GM18867 (cell line): ENCODE data around the gene TOX3.

Source experiments
- ATAC-seq: cut with Tn5 transposase; IDR thresholded peaks from one replicate; pipeline ENCODE4 v1.9.1; 2021; ENCODE audit warnings: mild to moderate bottlenecking, moderate library complexity; ENCODE audit not compliant: unreplicated experiment

The TOX3 gene

GRCh38 chr16:52460639-52461178, 86.2 kb downstream of the TOX3 start:
- no peak for ATAC-seq

DNA sequence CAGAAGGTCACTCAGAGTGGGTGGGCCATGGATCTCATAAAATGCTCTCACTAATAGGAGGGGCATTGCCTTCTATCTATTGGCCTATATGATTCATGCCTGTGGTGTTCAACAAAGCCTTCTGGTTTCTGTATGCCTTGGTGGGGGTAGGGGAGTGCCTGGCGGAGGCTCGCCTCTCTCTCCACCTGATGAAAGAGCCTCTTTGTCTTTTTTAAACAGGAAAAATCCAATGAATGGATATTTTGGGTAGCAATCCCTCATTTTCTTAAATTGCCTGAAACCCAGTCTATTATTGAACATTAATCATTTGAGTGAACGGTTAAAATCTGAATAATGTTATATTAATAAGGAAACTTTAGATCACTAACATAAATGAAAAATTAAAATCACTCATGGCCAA, 90.6 kb downstream of the TOX3 start:
- no peak for ATAC-seq

GRCh38 chr16:52455549-52456277, 91.2 kb downstream of the TOX3 start:
- ATAC-seq, result no peak

- no peak for ATAC-seq
These were observed 93.3 kb downstream of the TOX3 start for GRCh38 chr16:52453644-52454043.

DNA sequence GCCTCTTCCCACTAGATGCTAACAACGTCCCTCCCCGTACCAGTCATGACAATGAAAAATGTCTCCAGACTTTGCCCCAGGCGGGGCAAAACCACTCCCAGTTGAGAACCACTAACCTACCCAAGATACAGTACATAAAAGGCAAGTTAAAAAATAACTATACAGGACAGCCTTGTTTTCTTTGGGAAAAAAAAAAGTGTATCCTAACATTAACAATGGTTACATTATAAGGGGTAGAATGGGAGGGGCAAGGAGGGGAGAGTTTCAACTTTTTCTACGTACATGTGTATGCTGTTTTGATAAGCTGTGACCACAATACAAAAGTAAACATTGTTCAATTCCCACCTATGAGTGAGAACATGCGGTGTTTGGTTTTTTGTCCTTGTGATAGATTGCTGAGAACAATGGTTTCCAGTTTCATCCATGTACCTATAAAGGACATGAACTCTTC, 94.9 kb downstream of the TOX3 start:
- no peak for ATAC-seq

- ATAC-seq, result no peak
These were observed 96.0 kb downstream of the TOX3 start for GRCh38 chr16:52450916-52451315.

- no peak for ATAC-seq
These were observed 96.7 kb downstream of the TOX3 start for GRCh38 chr16:52450241-52450640.

- no peak for ATAC-seq
These were observed 100.9 kb downstream of the TOX3 start for GRCh38 chr16:52446080-52446479.

- no peak for ATAC-seq
These were observed 105.1 kb downstream of the TOX3 start for GRCh38 chr16:52441886-52442285.

GRCh38 chr16:52440248-52440647, 106.7 kb downstream of the TOX3 start:
- ATAC-seq, result no peak

- no peak for ATAC-seq
These were observed 107.2 kb downstream of the TOX3 start for GRCh38 chr16:52439750-52440149.

GRCh38 chr16:52439171-52439701, 107.7 kb downstream of the TOX3 start:
- ATAC-seq, result no peak

DNA sequence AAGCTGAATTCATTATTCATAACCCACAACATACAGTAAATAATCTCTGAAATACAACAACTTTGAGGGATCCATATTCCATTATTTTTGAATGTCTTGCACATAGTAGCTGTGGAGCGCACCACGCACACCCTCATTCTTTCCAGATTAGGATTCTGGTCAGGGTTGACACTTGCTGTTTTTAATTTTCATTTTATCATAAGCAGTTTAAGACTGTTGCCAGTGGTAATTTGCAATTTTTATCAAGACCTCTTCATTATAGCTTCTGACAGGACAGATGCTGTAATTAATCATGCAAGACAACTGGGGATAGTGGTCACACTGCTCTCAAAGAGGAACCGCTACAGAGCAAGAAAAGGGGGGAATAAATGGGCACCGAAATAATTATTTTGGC, 109.7 kb downstream of the TOX3 start:
- ATAC-seq, result no peak

- ATAC-seq, result no peak
These were observed 110.3 kb downstream of the TOX3 start for GRCh38 chr16:52436339-52437276.

DNA sequence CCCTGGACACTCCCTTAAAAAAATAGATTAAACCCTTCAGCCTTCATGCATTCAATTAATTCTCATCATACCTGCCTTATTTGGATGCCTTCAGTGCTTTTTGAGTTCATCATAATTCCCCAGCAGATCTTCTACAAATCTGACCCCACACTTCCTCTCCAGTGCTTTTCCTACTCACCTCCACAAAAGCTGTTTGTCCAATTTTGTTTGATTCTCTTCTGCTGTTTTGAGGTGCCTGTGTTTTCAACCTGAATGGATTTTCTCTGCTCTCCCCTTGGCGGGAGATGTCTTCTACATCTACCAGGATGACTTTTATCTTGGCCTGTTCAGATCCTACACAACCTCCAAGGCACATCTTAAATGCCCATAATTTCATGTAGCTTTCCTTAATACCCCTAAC, 112.7 kb downstream of the TOX3 start:
- ATAC-seq, result no peak

- no peak for ATAC-seq
These were observed 113.3 kb downstream of the TOX3 start for GRCh38 chr16:52433643-52434042.

DNA sequence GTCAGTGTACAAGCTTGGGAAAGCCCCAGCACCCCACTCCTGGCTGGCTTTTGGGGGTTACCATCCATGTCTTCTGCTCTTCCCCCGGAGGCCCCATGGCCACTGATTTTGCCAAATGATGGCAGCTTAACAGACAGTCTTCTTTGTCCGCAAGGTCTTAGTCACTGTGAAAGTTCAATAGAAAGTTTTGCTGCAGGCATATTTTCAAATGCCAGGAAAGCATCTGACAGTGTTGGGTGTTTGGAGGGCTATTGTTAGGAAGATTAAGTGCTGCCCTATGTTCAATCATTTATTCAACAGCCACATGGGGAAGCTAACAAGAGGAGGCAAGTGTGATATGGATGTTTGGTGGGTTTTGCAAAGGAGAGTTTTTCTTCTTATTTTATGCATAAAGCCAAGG, 122.4 kb downstream of the TOX3 start:
- ATAC-seq, result no peak

DNA sequence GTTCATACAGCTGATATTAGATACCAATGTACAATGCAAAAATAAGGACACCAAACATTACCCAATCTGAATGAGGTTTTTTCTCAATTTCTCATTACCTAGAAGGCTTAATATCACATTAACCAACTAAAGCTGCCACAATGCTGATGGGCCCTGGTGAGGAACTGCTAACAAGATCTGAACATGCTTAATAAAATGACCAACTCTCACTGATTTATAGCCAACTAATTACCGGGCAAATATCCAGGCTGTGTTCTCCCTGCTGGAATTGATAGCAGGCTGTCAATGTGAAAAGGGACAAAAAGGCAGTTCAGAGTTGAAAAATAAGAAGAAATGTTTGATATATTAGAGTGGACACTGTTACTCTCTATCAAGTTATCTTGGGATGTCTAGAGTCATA, 124.6 kb downstream of the TOX3 start:
- no peak for ATAC-seq

- ATAC-seq, result no peak
These were observed 128.7 kb downstream of the TOX3 start for GRCh38 chr16:52418201-52418600.

DNA sequence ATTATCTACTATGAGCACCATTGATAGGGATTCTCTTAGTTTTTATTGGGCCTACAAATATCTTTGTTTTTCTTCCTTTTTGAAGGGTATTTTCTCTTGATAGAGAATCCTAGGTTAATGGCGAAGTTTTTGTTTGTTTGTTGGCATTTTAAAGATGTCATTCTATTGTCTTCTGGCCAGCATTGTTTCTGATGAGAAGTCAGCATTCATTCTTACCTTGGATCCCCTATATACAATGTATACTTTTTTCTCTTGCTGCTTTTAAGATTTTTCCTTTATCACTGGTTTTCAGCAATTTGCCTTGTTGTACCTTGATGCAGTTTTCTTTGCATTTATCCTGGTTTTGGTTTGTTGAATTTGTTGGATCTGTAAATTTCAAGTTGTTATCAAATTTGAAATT, 130.1 kb downstream of the TOX3 start:
- no peak for ATAC-seq

DNA sequence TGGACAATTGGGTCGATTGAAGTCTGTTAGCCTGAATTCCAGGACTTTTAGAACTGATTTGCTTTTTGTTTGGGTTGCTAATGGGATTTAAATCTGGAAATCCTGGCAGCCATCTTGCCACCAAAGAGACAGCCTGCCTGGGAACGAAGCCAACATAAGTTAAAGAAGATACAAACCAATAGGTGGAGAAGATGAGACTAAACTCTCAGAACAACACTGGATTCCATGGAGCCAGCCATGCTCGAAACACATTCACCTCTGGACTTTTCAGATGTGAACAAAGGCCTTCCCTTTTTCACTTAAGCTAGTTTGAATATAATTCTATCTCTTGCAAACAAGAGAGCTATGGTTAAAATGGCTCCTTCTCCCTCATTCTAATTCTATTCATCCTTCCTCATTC, 135.9 kb downstream of the TOX3 start:
- ATAC-seq, result no peak
